ENCODE measurements around the gene PROSER1.
"Not testable (repeated sequence)": the region's sequence is repeated elsewhere in the genome, so short reads cannot be mapped to it uniquely, and the experiment has no call there.

Gene PROSER1

GRCh38 chr13:39037880-39038568 lies at the start of gene PROSER1, which contains the start of gene NHLRC3:
Gene PROSER1, minus strand, starts transcription at chr13:39038089. Its CDS starts 847 bp downstream, at chr13:39037242.
Gene NHLRC3, plus strand, starts transcription at chr13:39038456. Its CDS starts 184 bp downstream, at chr13:39038640.
- DNase-seq: peak; percentile 88

GRCh38 chr13:39086251-39086945 lies 48.5 kb upstream of the PROSER1 start:
- not testable (repeated sequence) for DNase-seq

- DNase-seq: no peak
Observed at GRCh38 chr13:39073983-39074382, 36.1 kb upstream of the PROSER1 start.

- DNase-seq: no peak
Observed at GRCh38 chr13:39072842-39073241, 35.0 kb upstream of the PROSER1 start.

GRCh38 chr13:39062004-39062403 lies 24.1 kb upstream of the PROSER1 start:
- no peak for DNase-seq

GRCh38 chr13:39058040-39058439 lies 20.2 kb upstream of the PROSER1 start:
- DNase-seq: no peak

GRCh38 chr13:39056018-39056417 lies 18.1 kb upstream of the PROSER1 start:
- DNase-seq: no peak

- DNase-seq: no peak
Observed at GRCh38 chr13:39054112-39054511, 16.2 kb upstream of the PROSER1 start.

- no peak for DNase-seq
Observed at GRCh38 chr13:39052944-39053343, 15.1 kb upstream of the PROSER1 start.

GRCh38 chr13:39051157-39051556 lies 13.3 kb upstream of the PROSER1 start:
- DNase-seq: peak; percentile 32

- no peak for DNase-seq
Observed at GRCh38 chr13:39049274-39049673, 11.4 kb upstream of the PROSER1 start.

GRCh38 chr13:39048806-39049205 lies 10.9 kb upstream of the PROSER1 start:
- no peak for DNase-seq

GRCh38 chr13:39047560-39047959 lies 9.7 kb upstream of the PROSER1 start:
- DNase-seq: no peak

GRCh38 chr13:39044536-39044935 lies 6.6 kb upstream of the PROSER1 start:
- no peak for DNase-seq

- DNase-seq: no peak
Observed at GRCh38 chr13:39040206-39040605, 2.3 kb upstream of the PROSER1 start.

- DNase-seq: no peak
Observed at GRCh38 chr13:39039041-39039440, 1.2 kb upstream of the PROSER1 start.

GRCh38 chr13:39038569-39039030 lies 711 bp upstream of the PROSER1 start:
- peak; percentile 52 for DNase-seq

- DNase-seq: peak; percentile 69
Observed at GRCh38 chr13:39037410-39037879, 444 bp downstream of the PROSER1 start.

- peak; percentile 39 for DNase-seq
Observed at GRCh38 chr13:39036212-39036611, 1.7 kb downstream of the PROSER1 start.

GRCh38 chr13:39035799-39036198 lies 2.1 kb downstream of the PROSER1 start:
- DNase-seq: no peak

- no peak for DNase-seq
Observed at GRCh38 chr13:39035204-39035603, 2.7 kb downstream of the PROSER1 start.

GRCh38 chr13:39034085-39034484 lies 3.8 kb downstream of the PROSER1 start:
- DNase-seq: no peak

- no peak for DNase-seq
Observed at GRCh38 chr13:39032150-39032549, 5.7 kb downstream of the PROSER1 start.

- no peak for DNase-seq
Observed at GRCh38 chr13:39025433-39025839, 12.5 kb downstream of the PROSER1 start.

All from RPMI8226 (cell line).